ENCODE data around the gene PAPSS1.
"Not testable (repeated sequence)": the region's sequence is repeated elsewhere in the genome, so short reads cannot be mapped to it uniquely, and the experiment has no call there.

GRCh38 chr4:107723331-107723730 is 3.3 kb upstream of the PAPSS1 start:
- not testable (repeated sequence) for TF ChIP-seq CTCF (conservative IDR thresholded peaks at IDR 0.05; ENCODE audit: low read length); EZH2phosphoT487 (IDR thresholded peaks at IDR 0.05; ENCODE audit: borderline replicate concordance)

Measured in Loucy (cell line).